Fibroblast of peridontal ligament (primary cell): ENCODE measurements around the gene MEG3.
A peak's percentile ranks its signal among the peaks of the same experiment; 100 is the strongest.
"Not testable (repeated sequence)": the region's sequence is repeated elsewhere in the genome, so short reads cannot be mapped to it uniquely, and the experiment has no call there.

Experiments used
- DNase-seq: peaks from one replicate; pipeline ENCODE4 v3.0.0-alpha.2; 2010; ENCODE audit errors: extremely low read depth

MEG3 gene

DNA sequence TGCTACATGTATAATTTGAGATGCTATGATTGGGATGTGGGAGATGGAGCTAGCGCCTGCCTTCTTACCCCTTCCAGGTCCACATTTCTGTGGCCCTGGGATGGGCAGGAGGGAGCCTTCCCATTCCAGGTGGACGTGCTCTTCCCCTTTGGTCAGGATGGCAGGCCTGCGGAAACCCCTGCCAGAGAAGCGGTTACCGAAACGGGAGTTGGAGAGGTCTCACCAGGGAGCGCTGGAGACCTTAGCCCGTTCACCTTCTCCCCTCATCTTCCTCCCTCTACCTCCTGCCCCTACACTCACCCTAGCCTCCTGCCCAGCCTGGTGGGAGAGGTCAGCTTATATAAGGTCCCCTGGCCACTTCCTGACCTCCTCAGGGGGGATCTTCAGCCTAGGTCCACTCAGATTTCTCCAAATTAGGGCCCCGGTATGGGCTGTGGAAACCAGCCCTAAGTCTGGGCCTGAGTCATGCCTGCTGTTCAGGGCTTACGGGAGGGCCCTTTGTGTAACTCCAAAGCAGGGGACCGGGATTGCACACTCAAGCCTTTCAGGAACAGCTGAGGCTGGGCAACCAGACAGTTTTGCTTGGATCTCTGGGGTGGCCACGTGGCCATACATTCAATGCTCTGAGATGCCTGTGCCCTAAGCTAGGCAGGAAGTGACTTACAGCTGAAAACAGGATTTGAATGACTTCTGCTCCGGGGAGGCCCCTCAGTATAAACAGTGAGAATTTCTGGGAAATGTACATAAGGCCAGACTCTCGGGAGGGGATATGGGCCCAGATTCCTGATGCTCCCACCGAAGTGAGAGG lies 10.2 kb upstream of the MEG3 start:
- peak; percentile 53 for DNase-seq

DNA sequence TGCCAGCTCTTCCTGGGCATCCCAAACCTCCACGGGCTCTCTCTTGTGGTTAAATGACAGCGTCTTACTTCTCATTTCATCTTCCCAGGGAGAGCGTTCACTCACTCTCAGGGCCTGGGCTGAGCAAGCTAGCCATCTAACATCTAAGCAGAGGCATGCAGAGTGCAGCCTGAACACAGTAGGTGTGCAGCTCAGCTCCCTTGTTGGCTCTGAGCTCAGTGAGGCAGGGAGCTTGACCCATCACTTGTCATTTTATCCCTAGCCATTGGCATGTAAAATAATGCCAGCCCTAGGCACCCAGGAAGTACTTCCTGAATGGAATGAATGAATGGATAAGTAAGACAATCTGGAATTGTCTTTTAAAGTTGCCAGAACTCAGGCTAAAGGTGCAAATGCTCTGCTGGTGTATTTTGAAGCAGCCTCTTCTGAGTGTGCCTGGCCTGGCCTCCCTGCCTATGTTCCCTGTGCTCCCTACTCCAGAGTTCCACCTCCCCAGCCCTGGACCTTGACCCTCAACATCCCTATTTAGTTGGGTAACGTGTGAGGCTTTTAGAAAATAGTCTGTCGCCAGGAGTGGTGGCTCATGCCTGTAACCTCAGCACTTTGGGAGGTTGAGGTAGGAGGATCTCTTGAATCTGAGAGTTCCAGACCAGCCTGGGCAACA lies 9.5 kb upstream of the MEG3 start:
- DNase-seq: no peak

GRCh38 chr14:100816950-100817901 lies 8.7 kb upstream of the MEG3 start:
- no peak for DNase-seq

DNA sequence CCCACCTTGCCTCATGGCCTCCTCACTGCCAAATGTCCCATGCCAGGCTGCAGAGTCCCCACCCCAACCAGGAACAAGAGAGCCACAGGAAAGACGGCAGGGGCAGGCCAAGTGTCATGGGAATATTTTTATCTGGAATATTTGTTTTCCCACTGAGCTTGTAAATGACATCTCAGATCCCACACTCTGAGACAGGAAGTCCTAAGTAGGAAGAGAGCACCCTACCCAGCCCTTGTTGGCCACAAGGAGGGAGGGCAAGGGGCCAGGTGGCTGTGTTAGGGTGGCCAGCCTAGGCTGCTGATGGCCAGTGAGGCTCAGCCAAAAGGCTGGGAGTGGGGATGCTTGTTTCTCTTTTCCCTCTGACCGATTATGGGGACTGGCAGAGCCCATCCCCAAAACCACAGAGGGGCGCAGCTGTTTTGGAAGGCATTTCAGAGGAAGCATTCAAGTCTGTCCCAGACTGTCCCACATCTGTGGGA lies 7.7 kb upstream of the MEG3 start:
- DNase-seq: no peak

GRCh38 chr14:100818923-100819322 lies 7.0 kb upstream of the MEG3 start:
- DNase-seq: not testable (repeated sequence)

- DNase-seq: no peak
Observed at GRCh38 chr14:100819453-100819828, 6.5 kb upstream of the MEG3 start.

- DNase-seq: no peak
Observed at GRCh38 chr14:100819829-100820475, 6.0 kb upstream of the MEG3 start.

DNA sequence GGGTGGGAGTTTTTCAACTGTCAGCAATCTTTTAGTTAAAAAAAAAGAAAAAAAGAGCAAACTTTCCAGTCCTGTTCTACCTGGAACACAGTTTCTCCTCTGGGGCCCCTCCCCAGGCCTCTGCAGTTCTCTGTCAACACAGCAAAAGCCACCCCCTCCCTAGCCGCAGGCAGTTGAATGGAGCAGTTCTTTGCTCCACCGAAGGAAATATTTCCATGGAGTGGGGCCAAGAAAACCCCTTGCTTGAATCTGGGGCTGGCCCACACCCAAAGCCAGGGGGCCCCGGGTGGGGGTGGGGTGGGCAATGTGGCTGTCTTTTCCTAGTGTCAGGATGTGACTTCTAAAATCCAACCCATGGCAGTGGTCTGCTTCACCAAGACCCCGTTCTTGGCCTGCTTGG lies 5.0 kb upstream of the MEG3 start:
- DNase-seq: no peak

DNA sequence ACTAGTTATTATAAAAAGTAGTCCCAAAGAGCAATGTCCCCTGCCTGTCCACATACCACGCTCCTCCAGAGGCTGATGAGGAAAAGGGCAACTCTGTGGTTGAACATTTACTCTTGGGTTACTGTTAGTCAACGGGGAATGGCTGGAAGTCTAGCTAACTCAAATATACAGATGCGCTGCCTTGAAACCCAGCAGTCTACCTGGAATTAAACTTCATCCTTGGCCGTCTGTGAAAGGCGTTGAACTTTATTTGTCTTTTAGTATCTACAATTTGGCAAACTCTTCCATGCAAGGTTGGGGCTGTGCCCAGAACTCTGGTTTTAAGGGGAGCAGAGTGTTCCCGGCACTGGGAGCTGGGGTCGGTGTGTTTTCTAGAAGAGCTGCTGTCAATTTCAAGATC lies 3.9 kb upstream of the MEG3 start:
- DNase-seq: no peak

GRCh38 chr14:100822532-100823296 lies 3.2 kb upstream of the MEG3 start:
- peak; percentile 51 for DNase-seq

DNA sequence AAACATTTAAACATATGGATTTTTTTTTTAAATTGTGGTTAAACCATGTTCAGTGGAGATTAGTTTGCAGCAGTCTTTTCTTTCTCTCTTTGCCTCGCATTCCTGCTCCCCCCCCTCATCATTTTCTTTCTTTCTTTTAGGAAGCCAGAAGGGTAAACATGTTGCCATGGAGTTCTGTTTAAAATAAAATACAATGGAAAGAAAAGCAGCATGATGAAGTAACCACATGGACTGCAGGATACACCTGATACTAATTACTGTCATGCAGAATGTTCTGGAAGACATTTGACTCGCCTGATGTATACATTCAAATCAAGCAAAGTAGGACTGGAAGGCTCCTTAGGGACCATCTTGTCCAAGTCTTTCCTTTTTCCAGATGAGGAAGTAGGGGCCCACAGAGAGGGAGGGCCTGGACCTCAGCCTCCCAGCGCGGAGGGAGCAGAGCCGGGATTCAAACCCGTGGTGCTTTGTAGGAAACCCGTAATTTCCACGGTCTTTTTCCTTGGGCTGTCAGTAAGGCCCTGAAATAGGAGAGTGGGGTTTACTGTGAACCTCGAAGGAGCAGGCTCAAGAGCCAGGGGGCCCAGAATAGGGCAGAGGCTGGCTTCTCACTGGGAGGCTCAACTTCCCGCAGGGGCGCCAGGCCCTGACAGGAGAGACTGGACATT lies 2.4 kb upstream of the MEG3 start:
- DNase-seq: peak; percentile 40

GRCh38 chr14:100824091-100824551 lies 1.8 kb upstream of the MEG3 start:
- no peak for DNase-seq

DNA sequence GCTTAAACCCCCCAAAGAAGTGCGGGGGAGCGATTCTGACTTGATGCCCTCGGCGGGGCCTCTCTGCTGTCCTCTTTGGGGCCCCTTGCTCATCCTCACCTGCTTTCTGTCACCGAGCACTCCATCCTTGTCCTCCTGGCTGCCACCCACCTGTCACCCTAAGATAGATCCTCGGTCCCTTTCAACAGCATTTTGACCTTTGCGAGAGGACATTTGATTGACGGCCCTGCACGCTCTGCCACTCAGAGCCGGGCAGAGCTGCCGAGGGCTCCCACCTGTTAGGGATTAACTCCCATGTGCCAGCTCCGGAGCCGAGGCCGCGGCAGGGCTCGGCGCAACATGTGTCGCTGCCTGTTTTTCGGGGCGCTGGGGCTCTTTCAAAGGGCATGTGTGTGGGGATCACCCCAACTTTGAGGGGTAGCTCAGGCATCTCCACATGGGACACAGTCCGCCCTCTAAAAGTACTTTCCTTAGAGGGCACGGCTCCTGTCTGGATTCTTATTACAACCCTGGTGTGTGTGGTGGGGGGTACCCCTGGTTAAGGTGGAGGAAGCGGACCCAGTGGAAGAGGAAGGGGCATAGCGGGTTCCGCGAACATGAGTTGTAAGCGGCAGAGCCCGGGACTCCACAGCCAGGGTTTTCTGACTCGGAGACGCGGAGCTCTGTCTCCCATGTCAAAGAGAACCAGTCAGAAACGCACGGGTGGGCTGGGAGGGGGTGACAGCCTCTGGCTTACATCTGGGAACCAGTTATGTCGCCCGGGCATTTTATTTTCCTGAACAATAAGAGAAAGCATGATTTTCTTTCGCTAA lies 811 bp upstream of the MEG3 start:
- no peak for DNase-seq

GRCh38 chr14:100826391-100827100 lies 628 bp downstream of the MEG3 start:
- peak; percentile 36 for DNase-seq

DNA sequence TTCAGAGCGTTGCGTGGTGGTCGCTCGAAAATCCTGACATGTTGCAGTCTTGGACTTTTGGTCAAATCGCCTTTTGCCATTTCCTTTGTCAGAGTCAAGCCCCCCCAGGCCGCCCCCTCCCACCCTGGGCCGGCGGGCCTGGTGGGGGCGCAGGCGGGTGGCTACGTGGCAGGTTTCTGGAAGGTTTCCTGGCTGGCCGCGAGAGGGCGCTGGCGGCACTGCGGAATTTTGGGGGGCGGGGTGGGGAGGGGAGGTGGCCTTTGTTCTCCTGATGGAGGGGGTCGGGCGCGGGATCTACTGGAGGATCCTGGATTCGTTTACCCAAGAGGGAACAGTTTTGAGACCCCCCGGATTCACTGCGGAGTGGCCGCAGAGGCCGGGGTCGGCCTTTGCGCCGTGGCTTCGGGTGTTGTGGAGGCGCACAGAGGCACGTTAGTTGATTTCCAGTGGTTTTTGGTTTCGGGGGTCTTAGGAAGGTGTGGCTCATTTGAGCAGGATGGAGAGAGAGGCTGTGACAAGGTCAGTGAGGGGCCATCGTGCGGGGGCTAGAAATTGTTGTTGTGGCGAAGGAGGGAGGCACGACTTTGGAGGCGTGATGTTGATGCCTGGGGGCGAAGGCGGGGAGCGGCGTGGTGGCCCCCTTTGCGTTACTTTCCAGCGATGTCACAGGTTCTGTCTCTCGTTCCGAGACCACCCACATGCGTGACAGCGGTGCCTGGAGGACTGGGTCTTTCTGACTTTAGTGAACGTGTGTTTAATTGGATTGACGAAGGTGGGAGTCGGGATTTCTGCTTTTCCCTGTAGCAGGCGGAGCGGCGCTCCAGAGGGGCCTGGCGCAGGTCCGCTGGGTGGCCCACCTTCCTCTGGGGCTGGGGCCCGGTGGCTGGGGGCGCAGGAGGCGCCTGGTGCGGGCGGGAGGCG lies 1.4 kb downstream of the MEG3 start:
- no peak for DNase-seq

DNA sequence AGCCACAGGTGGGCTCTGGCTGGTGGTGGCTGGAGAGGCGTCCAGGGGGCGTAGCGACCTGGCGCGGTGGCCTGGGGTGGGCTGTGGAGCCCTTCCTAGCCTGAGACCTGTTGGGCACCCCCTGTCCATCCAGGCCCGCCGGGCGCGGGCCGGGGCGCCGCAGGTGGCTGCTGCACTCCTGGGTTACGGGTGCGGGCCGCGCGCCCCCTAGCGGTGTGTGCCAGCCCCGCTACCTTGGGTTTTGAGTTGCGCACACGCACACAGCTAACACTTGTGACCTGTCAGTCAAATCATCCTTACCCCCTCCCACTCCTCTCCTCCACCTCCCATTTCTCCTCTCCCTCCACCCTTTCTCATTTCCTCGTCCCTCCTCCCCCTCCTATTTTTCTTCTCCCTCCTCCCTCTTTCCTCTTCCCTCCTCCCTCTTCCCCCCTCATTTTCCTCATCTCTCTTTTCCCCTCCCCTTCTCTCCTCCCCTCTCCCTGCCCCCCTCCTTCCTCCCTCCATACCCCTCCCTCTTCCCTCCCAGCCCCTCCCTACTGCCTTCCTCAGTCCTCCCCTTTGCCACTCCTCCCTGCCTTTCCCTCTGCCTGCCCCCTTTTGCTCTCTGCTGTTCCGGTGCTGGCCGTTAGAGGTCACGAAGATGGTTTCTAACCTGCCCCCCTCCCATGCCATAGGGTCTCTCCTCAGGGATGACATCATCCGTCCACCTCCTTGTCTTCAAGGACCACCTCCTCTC lies 2.3 kb downstream of the MEG3 start:
- DNase-seq: peak; percentile 70

DNA sequence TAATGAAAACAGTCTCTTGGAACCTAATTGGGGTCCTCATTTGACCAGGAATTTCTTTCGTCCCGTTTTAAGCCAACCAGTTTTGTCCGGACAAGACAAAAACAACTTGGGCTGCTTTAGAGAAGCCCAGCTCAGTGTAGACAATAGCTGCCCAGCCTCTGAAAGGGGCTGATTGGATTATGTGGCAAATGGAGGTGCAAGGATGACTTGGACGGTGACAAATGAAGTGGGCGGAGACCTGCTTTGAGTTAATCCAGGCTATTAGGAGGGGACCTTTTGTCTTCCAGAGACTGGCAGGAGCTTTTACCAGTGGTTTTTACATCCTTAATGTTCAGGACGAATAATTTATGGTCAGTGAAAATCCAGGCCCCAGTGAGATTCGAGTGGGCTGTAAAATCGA lies 4.8 kb downstream of the MEG3 start:
- no peak for DNase-seq
